Neural progenitor cell (in vitro differentiated cells): ENCODE data around the gene RHBDD1.

Source experiments
- EZH2 ChIP-seq: fragments of 200-600 bp; sonication (generic); IDR thresholded peaks from 2 replicates; pipeline ENCODE4 v1.6.1; 2017; ENCODE audit warnings: antibody characterized with exemption, mild to moderate bottlenecking, moderate library complexity
- TF ChIP-seq, protein P1 (sequence below): fragments of 200-600 bp; sonication (generic); IDR thresholded peaks from 2 replicates; pipeline ENCODE4 v1.5.1; 2017; ENCODE audit warnings: antibody characterized with exemption, mild to moderate bottlenecking

DNA sequence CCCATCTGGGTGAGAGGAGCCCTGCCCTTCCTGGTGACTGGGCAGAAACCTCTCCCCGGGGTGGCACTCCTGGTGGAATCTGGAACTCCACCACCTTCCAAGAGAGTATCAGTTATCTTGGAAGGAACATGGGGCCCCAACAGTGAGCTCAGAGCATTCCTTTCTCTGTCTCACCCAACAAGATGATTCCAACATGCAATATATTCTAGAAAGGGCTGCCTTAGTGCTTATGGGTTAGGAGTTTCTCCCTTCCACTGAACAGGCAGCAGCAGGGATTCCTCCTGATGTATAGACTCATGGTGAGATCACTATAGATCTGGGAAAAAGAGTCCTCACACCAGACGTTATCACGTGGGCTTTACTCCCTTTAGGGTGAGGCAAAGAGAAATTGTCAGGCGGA is 181.0 kb downstream of the RHBDD1 start:
- TF ChIP-seq, protein P1, sequence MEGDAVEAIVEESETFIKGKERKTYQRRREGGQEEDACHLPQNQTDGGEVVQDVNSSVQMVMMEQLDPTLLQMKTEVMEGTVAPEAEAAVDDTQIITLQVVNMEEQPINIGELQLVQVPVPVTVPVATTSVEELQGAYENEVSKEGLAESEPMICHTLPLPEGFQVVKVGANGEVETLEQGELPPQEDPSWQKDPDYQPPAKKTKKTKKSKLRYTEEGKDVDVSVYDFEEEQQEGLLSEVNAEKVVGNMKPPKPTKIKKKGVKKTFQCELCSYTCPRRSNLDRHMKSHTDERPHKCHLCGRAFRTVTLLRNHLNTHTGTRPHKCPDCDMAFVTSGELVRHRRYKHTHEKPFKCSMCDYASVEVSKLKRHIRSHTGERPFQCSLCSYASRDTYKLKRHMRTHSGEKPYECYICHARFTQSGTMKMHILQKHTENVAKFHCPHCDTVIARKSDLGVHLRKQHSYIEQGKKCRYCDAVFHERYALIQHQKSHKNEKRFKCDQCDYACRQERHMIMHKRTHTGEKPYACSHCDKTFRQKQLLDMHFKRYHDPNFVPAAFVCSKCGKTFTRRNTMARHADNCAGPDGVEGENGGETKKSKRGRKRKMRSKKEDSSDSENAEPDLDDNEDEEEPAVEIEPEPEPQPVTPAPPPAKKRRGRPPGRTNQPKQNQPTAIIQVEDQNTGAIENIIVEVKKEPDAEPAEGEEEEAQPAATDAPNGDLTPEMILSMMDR, result no peak
- TF ChIP-seq EZH2, result no peak
